ENCODE data around the gene MYOM1.

GRCh38 chr18:3122851-3123250 is 96.9 kb downstream of the MYOM1 start:
- TF ChIP-seq EZH2 (optimal IDR thresholded peaks at IDR 0.05; ENCODE audit: low read depth, low read length) (no peak), CTCF (IDR thresholded peaks at IDR 0.05; ENCODE audit: low read length) (no peak)

All from MM.1S (cell line).